ENCODE measurements around the gene ADH1A.
"Not testable (repeated sequence)": the region's sequence is repeated elsewhere in the genome, so short reads cannot be mapped to it uniquely, and the experiment has no call there.

The ADH1A gene

GRCh38 chr4:99276417-99276816 is 14.4 kb downstream of the ADH1A start:
- DNase-seq: no peak

- DNase-seq: no peak
Measured at GRCh38 chr4:99275885-99276284, 14.9 kb downstream of the ADH1A start.

- DNase-seq: no peak
Measured at GRCh38 chr4:99275050-99275449, 15.7 kb downstream of the ADH1A start.

GRCh38 chr4:99273704-99274103 is 17.1 kb downstream of the ADH1A start:
- no peak for DNase-seq

GRCh38 chr4:99264927-99265326 is 25.9 kb downstream of the ADH1A start:
- DNase-seq: no peak

GRCh38 chr4:99252746-99253145 is 38.0 kb downstream of the ADH1A start:
- DNase-seq: no peak

- no peak for DNase-seq
Measured at GRCh38 chr4:99248714-99249113, 42.1 kb downstream of the ADH1A start.

GRCh38 chr4:99235955-99236354 is 54.8 kb downstream of the ADH1A start:
- DNase-seq: no peak

GRCh38 chr4:99234331-99235010 is 56.3 kb downstream of the ADH1A start:
- no peak for DNase-seq

- not testable (repeated sequence) for DNase-seq
Measured at GRCh38 chr4:99233397-99233796, 57.4 kb downstream of the ADH1A start.

- DNase-seq: not testable (repeated sequence)
Measured at GRCh38 chr4:99228706-99229105, 62.1 kb downstream of the ADH1A start.

- DNase-seq: not testable (repeated sequence)
Measured at GRCh38 chr4:99227646-99228045, 63.1 kb downstream of the ADH1A start.

Data from inflammatory macrophage treated with lipopolysaccharide for 1 hour (primary cell).